Occipital lobe (tissue), 2 donors: Measurements from ENCODE around the gene PTRH1. TPM values are rescaled to one million over a fixed set of nuclear protein-coding genes. Genes with fewer than 3 reads are reported as not detected.
"Not testable (repeated sequence)": the region's sequence is repeated elsewhere in the genome, so short reads cannot be mapped to it uniquely, and the experiment has no call there.

Source experiments
- DNase-seq: peaks from one replicate; lab custom pipeline; 2025; lab: John Stamatoyannopoulos, UW
- total RNA-seq: library from RNA; depleted of rRNA; stranded (reverse); fragments of >200 nt; gene quantifications from one replicate; pipeline ENCODE4 v1.2.3, GENCODE V29; 2014

The PTRH1 gene
- 5.0 TPM for total RNA-seq

GRCh38 chr9:127715470-127716337 is at the start of gene PTRH1, which contains the start of gene TTC16:
Gene PTRH1, minus strand, starts transcription at chr9:127715663. Its CDS starts 24 bp downstream, at chr9:127715639.
Gene TTC16, plus strand, starts transcription at chr9:127716079. Its CDS starts 67 bp downstream, at chr9:127716146.
- peak; percentile 93 for DNase-seq

DNA sequence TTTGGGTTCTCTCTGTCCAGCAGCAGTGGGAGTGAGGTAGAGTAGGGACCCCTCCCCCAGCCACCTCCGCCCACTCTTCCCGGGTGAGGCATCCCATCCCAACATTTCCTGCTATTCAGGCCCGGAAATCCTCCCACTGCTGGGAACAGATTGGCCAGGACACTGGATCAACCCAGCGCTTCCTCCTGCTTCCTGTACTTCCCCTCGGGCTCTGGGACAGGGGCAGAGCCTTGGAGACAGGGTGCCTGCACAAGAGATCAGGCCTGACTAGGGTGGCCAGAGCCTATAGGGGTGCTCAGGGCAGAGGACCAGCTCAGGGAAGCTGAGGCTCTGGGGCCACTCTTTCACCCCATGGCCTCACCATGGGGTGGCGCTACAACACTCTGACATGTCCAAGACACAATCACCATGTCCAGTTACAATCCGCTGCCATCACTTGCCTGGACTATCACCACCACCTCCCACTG is 48.5 kb upstream of the PTRH1 start:
- DNase-seq: no peak

DNA sequence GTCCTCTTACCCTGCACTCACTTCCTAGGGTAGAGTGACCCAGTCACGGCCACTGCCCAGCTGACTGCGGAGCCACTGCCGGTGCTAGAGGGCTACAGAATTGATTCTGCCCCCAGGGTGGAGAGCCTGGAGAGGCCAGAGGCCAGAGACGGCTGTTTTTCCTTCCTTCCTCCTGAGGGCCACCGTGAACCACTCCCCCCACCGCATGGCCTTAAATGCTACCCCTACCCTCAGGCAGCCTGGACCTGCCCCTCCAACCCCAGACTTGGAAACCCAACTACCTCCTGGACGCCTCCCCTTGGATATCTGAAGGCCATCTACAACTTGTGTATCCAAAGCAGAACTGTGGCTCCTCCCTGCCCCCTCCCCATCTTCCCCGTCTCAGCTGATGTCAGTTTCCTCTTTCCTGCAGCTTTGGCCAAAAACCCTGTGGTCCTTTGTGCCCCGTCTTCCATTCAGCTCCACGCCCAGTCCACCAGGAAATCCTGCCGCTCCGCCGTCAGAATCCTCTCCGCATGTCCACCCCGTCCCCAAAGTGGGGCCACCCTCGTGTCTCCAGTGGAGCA is 46.7 kb upstream of the PTRH1 start:
- no peak for DNase-seq

- DNase-seq: no peak
These were observed 46.1 kb upstream of the PTRH1 start for GRCh38 chr9:127761491-127761956.

- no peak for DNase-seq
These were observed 45.6 kb upstream of the PTRH1 start for GRCh38 chr9:127761061-127761460.

DNA sequence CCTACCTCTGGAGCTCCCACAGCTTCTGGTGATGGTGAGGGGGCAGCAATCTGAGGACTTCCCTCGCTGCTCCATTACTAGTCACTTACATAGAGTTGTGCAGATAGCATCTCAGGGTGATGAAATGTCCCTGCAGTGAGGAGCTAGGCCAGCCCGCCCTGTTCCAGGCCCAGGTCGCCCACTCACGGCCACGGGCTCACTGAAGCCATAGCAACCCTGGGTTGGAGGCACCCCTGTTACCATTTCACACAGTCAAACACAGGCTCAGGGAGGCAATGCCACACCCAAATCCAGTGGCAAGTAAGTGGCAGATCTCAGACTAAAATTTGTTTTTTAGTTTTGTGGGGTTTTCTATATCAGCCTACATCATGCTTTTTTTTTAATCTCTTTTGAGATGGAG is 43.4 kb upstream of the PTRH1 start:
- DNase-seq: no peak

DNA sequence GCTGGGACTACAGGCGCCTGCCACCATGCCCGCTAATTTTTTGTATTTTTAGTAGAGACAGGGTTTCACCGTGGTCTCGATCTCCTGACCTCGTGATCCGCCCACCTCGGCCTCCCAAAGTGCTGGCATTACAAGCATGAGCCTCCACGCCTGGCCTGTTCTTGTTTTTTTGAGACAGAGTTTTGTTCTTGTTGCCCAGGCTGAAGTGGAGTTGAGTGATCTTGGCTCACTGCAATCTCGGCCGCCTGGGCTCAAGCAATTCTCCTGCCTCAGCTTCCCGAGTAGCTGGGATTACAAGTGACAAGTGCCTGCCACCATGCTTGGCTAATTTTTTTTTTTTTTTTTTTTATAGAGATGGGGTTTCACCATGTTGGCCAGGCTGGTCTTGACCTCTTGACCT is 41.3 kb upstream of the PTRH1 start:
- not testable (repeated sequence) for DNase-seq

DNA sequence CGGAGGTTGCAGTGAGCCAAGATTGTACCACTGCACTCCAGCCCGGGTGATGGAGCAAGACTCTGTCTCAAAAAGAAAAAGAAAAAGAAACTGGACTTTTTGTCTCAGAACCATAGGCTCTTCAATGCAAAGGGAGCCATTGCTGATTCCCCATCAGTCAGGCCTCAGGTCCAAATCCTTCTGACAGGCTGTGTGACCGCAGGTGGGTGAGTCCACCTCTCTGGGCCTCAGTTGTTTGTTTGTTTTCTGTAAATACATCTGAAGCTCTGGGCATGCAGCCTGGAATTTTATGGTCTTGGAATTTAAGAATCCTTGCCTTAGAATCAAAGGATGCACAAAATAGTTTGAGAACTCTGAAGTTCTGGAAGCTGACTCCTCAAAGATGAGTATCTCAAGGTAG is 40.8 kb upstream of the PTRH1 start:
- DNase-seq: no peak

DNA sequence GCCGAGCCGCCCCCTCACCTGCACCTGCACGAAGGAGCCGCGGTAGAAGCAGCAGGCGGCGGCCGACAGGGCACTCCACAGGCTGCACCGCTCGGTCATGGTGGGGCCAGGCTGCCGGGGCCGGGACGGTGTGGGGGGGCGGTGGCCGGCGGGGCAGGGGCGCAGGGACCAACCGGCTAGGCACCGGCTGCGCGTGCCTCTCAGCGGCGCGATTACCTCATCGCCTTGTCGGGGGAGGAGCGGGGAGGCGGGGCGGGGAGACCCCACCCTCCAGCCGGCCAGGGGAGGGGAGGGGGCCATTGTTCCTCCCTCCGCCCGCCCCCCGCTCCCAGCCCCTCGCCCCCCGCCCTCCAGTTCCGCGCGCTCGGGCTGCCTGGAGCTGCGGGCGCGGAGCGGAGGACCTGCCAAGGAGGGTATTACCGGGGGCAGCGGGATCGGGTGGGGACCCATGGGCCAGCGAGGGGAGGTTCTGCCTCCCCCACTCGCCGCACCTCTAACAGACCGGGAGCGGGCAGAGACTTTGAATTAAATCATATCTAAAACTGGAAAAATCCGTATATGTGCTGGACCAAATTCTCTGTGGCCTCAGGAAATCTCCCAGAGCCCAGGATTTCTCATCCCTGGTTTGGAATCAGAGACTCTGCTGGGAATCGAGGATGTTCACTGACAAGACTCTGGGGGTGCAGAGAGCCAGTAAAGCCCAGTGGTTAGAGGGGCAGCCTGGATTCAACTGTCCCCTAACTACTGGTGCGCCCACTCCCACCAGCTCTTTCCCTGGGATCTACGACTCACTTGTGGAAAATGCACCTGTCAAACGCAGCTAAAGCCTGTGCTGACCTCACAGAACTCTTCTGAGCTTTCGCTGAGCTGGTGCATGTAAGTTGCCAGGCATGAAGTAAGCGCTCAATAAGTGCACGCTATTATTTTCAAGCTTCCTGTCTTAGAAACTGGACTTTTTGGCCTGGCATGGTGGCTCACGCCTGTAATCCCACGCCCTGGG is 39.9 kb upstream of the PTRH1 start:
- no peak for DNase-seq

- peak; percentile 64 for DNase-seq
These were observed 38.9 kb upstream of the PTRH1 start for GRCh38 chr9:127754099-127755060.

- DNase-seq: no peak
These were observed 38.2 kb upstream of the PTRH1 start for GRCh38 chr9:127753622-127754021.

- no peak for DNase-seq
These were observed 37.7 kb upstream of the PTRH1 start for GRCh38 chr9:127753148-127753547.

GRCh38 chr9:127751269-127752054 is 36.0 kb upstream of the PTRH1 start:
- DNase-seq: no peak

DNA sequence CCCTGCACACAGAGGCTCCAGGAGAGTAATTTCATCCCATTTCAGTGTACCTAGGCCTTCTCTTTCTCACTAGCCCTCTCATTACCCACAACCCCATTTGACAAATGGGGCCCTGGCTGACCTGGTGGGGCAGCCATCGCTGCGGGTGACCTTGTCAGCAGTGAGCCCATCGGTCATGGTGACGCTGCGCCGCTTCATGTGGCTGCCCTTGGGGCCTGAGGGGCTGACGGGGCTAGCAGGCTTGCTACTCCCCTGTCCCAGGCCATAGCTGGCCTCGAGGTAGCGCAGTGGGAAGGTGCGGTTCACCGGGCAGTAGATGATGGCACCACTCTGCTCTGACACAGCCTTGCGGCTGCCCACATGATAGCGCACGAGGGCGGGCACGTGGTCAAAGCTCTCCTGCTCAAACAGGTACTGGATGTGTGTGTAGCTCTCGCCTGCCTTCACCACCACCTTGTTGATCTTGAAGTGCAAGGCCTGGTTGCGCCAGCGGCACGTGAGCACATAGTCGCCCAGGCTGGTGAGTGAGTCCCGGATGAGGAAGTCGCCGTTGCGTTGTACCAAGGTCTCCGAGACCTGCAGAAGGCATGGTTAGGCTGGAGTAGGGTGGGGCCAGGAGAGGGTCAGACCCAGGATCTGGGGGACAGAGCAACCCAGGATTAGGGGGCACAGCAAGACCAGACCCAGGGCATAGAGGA is 33.8 kb upstream of the PTRH1 start:
- DNase-seq: no peak

DNA sequence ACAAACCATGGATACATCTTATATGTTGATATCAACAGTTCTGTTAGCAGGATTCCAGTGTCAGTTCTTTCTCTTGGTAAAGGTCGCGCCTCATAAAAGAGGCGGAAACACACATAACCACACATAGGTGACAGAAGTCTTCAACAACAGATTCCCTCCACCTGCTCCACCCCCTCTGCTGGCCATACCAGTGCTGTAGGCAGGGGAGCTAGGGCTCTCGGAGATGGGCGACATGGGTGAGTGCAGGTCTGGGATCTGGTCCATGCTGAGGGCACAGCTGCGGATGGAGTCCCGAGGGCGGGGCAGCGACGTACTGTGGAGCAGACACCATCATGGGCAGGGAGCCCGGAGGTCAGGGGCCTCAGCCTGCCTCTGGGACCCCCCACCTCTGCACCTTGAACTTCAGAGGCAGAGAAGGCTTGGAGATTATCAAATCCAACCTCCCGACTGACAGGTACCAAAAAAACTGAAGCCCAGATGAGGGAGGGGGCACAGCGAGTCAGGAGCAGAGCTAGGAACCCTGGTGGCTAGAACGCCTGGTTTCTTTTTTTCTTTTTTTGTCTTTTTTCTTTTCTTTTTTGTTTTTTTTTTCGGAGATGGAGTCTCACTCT is 31.6 kb upstream of the PTRH1 start:
- DNase-seq: no peak

DNA sequence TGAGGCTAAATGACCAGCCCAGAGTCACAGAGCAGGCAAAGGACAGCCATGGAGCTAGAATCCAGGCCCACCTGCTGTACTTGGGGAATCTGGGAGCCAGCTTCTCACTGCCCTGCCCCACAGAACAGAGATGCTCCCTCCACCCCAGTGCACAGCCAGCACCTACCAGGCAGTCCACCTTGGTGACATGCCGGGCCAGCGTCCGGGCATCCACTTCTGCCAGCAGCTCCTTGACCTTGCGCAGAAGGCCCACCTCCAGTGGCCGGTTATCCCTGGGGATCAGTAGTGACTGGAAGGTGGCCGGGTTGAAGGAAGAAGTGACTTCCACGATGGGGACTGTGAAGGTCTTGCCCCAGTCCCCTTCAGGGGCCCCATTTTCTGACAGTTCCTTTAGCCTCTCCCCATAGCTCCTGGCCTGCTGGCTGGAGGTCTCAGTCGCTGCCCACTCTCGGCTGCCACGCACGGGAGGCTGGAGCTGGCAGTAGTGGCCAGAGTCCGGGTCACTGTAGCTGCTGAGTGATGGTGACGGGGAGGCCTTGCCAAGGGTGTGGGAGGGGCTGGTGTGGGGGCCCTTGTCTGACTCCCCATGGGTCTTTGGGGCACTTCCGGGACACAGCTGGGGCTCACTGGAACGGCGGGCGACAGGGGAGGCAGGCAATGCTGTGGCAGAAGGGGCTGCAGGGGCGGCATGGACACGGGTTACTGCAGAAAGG is 29.1 kb upstream of the PTRH1 start:
- no peak for DNase-seq

DNA sequence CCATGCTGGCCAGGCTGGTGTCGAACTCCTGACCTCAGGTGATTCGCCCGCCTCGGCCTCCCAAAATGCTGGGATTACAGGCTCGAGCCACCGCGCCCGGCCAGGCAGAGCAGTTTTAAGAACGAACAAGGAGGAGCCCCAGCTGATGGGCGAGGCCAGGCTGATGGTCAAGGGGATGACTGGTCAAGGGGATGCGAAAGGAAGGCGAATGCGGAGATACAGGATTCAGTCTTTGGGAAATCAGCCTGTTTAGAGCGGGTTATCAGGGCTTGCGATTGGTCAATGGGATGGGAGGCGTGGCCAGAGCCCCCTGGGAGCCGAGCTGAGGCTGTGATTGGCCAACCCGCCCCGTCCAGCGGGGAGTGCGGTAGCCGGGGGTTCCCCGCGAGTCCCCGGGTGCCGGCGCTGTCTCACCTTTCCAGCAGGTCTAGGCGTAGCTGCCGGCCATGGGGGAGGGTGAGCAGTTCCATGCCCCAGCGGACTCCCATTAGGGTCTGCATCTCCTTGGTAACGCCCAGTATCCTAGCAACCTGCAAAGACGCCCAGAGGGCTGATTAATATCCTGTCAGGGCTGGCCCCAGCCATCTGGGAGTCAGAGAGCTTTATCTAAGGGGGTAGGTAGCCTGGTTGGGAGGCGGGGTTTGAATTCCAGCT is 27.1 kb upstream of the PTRH1 start:
- DNase-seq: no peak
